Measurements from ENCODE around the gene TWF2.
A peak's percentile ranks its signal among the peaks of the same experiment; 100 is the strongest.

Gene TWF2

DNA sequence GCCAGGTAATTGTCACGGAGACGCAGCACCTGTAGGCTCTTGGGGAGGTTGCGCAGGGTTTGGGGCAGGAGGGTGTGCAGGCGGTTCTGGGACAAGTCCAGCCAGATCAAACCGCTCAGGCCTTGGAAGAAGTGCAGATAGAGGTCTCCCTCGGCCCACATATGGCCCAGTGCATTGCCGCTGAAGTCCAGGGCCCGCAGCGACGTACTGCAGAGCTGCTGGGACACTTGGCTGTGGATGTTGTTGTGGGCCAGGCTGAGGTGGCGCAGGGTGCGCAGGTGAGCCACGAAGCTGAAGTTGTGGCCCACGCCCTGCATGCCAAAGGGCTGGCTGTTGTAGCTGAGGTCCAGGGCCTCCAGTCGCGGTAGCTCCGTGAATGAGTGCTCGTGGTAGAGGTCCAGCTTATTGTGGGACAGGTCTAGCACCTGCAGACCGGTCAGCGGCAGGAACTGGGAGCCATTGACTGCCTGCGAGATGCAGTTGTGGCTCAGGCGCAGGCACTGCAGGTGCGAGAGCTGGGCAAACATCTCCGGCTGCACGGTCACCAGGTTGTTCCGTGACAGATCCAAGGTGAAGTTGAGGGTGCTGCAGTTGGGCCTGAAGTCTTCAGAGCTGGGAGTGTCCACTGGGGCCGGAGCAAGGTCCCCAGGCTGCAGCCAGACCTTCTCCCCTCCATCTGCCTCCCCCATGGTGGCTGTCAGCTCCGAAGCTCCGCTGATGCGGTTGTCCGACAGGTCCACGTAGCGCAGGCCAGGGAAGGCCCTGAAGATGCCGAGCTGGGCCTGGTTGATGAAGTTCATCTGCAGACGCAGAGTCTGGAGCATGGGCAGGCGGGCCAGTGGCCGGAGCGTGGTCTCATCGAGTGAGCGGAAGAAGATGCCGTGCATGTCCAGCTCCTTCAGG is 16.4 kb downstream of the TWF2 start:
- DNase-seq (ENCODE audit: low spot score): no peak

DNA sequence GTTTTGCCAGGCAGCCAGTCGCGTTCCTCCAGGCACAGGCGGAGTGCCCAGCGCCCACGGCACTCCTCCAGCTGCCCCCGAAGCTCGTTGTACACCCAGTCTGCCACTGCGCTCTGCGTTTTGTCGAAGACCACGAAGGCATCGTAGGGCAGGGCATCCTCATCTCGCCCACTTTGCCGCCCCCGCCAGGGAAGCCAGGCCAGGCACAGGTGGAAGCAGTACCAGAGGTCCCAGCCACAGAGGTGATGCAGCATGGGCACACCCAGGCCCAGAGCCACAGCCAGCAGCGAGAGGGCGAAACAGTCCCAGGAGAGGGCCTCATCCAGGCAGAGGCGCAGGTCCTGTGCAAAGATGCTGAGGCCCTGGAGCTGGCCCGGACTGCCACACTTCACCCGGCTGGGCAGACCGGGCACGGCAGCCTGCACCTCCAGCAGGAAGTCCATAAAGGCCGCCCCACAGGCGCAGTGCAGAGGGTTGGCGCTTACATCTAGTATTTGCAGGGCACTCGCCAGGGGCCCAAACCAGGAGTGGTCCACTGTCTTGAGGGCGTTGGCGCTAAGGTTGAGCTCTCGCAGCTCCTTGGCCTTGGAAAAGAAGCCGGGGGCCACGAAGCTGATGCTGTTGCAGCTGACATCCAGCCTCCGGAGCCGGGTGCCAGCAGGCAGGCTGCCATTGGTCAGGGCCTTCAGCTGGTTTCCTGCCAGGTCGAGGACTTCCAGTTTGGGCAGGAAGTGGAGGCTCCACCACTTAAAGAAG is 17.2 kb downstream of the TWF2 start:
- no peak for DNase-seq (ENCODE audit: low spot score)

DNA sequence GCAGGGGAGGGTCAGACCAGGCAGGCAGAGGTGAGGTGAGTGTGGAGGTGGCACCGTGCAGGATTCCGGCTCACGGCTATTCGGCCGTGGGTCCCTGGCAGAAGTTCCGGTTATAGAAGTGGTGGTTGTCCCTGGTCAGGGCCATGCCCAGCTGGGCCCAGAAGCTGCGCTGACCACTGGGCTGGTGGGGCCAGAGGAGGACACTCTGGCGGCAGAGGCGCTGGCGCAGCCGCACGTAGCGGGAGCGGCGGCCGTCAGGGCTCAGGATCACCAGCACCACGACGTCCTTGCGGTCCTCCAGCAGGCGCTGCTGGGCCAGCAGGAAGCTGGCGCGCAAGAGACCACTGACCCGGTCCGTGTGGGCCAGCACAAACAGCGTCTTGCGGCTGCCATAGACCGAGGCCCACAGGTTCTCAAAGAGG is 17.8 kb downstream of the TWF2 start:
- DNase-seq (ENCODE audit: low spot score): no peak

DNA sequence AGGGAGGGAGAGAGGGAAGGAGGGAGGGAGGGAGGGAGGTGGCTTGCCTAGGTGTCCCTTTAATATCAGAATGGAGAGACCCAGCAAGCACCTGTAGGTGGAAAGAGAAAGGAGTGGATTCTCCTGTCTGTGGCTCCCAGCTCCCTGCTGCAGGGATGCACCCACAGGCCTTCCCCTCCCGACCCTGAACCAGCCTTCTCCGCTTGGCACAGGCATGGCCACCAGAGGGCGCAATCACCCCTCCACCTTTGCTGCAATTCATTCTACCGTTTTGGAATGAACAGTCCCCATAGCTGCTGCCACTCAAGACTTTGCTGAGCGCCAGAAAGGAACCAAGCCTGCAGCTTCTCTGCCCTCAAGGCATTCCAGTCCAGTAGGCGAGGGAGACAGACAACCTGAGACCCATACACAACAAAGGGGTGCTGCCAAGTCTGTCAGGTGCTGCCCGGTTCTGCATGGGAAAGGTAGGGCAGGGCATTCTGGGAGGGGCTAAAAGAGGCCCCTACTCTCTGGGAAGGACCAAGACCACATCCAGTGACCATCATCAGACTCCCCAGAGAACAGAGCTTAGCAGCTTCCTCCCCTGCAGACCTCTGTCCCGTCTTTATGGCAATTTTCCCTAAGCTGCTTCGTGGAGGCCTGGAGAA is 18.5 kb downstream of the TWF2 start:
- peak; percentile 91 for DNase-seq (ENCODE audit: low spot score)

DNA sequence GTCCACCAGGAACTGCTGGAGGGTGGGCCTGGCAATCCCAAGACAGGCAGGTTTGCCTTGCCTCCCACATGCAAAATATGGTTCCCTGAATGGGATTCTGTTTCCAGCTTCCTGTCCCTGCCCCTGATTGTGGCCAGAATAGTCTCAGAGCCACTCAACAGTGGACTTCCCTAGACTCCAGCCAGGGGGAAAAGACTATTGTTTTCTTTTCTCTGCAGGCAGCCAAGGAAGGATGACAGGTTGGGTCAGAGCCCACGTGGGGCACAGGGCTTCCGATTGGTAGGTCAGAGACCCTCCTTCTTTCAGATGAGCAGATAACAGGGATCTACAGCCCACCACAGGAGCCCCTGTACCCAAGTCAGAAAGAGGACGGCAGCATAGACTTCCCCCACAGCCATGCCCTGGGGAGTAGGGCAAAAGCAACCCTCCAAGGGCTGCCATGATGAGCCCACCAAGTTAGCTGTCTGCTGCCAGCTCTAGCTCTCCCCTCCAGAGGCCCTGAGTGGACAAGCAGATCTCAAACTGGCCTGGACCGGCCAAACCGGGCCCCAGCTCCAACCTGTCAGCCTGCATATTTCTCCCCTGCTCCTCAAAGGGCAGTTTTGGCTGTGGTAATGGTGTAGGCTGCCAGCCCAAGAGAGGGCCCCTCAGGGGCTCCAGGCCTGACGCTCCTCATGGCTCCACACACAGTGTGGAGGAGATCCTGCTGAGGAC is 19.9 kb downstream of the TWF2 start:
- peak; percentile 53 for DNase-seq (ENCODE audit: low spot score)

DNA sequence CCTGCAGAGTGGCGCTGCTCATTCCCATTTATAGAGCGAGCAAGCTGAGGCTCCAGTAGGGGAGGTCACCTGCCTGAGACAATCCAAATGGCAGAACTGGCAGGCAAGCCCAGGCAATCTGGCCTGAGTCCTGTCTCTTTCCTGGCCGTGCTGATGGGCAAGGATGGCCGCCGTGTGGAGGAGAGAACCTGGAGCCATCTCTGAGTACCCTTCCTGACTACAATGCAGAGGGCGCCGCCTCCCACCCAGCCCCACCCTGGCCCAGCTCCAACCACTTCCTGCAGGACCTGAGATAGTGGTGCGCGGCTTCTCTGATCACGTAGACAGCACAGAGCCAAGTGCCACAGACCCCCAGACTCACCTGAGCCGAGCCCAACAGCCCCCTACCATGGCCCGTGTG is 20.5 kb downstream of the TWF2 start:
- no peak for DNase-seq (ENCODE audit: low spot score)

DNA sequence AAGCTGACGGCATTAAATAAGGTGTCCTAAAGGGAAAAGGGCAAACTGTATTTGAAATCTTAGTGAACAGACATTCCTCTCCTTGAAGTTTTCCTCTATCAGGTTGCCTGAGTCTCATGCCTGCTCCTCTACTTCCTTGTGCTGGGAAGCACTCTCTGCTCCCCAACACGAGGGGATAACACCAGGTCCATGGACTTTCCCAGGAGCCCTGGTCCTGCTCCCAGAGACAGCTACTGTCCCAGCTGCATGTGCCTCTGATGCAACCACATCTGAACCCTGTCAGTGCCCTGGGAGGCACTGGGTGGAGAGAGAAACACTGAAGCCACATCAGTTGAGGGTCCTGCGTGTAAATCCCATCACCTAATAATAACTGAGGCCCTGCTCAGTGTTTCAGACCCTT is 20.9 kb downstream of the TWF2 start:
- DNase-seq (ENCODE audit: low spot score): no peak

DNA sequence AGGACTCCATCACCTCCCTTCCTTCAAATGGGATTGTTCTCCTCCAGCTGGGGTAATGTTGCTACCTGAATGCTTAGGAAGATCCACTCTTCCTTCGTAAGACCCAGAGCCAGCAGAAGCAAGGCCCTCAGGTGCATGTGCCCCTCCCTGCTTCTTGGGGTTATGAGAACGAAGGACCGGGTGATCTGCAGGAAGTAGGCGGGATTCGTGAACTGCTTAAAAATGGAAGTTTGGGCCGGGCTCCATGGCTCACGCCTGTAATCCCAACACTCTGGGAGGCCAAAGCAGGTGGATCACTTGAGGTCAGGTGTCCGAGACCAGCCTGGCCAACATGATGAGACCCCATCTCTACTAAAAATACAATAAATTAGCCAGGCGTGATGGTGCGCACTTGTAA is 21.6 kb downstream of the TWF2 start:
- DNase-seq (ENCODE audit: low spot score): no peak

DNA sequence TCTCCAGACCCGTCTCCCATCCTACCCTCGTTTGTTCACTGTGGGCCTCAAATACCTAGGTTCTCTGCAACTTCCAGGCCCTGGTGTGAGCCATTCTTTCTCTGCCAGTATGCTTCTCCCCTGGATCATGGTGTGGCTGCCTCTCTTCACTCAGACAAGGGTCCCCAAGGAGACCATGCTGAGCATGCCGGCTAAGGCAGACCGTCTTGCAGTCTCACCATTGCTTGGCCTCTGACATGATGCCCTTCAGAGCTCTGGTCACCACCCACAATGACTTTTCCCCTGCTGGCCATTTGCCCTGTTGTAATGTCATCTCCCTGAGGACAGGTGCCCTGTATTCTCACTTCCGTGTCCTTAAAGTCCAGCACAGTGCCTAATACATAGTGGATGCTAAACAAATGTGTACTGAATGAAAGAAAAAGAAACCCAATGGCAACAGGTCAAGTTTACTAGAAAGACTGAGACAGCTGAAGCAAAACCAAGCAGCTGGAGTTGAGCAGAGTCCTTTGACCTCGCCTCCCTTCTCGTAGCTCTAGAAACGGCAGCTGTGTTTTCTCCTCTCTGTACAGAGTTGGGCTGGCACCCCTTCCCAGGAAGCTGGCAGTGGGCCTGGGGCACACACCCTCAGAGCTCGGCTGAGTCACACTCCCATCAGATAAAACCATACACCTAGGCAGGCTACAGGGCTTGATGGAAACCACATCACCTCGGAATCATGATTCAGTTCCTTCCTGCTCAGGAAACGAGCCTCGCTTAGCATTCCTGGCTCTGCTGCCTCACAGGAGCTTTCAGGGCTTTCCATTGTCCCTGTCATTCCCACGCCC is 22.2 kb downstream of the TWF2 start:
- no peak for DNase-seq (ENCODE audit: low spot score)

DNA sequence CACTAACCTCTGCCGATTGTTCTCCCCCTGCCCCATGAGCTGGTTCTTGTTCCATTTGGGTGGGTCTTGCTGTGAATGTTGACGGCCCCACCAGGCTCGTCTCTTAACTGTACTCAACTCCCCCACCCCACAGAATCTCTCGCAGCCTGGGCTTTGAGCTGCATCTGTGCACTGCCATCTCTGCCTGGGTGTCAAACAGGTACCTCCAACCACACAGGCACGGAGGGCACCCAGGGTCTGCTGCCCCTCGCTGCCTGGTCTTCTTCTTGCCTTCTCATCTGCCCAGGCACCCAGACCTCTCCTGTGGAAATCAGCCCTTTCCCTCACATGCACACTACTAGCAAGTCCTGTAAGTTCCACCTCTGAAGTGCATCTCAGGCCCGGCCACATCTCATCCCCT is 23.6 kb downstream of the TWF2 start:
- no peak for DNase-seq (ENCODE audit: low spot score)

DNA sequence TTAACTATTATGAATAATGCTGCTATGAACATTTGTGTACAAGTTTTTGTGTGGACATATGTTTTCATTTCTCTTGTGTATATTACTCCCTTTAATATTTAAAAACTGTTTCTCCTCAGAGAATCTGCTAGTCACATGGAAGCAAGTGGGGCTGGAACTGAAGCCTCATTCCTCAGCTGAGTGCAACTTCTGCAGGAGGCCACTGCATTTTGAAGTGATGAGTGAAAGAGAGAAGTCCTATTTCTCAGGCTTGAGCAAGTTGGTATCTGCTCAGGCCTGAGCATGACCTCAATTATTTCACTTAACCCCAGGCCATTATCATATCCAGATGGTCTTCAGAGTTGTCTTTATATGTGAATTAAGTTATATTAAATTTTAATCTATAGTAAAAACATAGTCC is 25.1 kb downstream of the TWF2 start:
- no peak for DNase-seq (ENCODE audit: low spot score)

DNA sequence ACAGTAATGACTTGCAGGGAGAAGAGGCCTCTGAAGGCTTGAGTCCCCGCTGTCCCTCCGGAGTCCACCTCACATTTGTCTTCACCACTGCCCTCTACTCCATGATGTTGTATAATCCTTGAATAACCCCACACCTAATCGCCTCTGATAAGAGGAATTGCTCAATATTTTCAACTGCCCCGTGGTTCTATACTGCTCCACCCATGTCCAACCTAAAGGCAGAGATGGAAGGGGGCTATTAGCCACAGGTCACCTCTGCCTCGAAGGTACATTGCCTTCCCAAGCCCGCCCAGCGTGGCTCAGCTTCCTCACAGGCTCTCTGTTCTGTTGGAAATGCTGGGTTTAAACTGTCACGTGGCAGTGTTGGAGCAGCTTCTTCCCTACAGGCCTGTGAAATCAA is 26.0 kb downstream of the TWF2 start:
- no peak for DNase-seq (ENCODE audit: low spot score)

DNA sequence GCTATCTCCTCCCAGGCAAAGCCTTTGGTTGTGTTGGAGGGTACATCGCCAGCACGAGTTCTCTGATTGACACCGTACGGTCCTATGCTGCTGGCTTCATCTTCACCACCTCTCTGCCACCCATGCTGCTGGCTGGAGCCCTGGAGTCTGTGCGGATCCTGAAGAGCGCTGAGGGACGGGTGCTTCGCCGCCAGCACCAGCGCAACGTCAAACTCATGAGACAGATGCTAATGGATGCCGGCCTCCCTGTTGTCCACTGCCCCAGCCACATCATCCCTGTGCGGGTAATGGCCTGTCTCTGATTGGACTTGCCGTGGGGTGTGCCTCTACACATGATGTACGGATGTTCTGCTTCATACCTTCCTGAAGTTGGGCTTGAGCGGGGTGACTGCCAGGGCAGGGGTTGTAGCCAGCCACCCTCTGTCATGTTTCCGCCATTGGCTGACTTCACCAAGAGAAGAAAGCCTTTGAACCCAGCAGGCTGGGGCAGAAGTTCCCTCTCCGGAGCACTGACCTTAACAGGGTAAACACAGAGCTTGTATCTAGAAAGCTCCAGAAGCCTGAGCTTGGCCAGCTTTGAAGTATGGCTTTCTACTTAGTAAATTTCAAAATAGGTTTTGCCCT is 27.6 kb downstream of the TWF2 start:
- no peak for DNase-seq (ENCODE audit: low spot score)

DNA sequence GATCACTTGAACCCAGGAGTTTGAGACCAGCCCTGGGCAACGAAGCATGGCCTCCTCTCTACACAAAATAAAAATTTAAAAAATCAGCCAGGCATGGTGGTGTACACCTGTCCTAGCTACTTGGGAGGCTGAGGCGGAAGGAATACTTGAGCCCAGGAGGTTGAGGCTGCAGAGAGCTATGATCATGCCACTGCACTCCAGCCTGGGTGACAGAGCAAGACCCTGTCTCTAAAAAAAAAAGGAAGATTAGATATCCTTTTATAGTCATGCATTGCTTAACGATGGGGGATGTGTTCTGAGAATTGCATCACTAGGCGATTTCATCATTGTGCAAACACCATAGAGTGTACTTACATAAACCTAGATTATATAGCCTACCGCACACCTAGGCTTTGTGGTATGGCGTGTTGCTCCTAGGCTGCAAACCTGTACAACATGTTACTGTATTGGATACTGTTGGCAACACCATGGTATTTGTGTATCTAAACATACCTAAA is 28.4 kb downstream of the TWF2 start:
- no peak for DNase-seq (ENCODE audit: low spot score)

DNA sequence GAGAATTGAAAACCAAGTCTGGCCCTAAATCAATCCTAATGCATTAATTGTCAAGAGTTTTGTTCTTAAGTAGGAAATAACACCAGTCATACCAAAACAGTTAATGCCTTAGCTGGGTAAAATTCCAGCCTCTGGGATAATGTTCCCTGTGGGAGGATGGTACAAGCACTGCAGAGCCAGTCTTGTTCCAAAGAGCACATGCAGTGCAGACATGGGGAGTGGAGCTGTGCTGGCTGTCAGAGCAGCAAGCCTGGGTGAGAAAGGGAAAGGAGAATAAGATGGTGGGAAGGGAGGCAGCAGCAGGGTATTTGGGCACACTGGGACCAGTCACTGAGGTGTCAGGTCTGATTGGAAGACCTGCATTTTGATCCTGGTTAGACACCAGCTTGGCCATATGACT is 28.9 kb downstream of the TWF2 start:
- no peak for DNase-seq (ENCODE audit: low spot score)

DNA sequence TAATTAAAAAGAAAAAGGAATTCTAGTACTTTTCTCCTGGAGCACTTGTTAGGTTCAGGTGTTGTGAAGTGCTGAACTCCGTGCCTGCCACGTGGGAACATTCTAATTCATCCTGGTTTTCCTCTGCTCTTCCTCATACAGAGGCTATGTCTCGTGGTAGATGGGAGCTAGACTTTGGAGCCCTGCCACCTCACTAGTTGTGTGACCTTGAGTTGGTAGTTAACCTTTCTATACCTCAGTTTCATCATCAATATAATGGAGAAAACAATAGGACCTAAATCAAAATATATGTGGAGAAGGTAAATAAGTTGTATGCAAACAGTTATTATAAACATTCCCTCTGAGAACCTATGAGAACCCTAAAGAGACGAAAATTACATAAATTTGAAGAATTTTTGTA is 30.4 kb downstream of the TWF2 start:
- no peak for DNase-seq (ENCODE audit: low spot score)

DNA sequence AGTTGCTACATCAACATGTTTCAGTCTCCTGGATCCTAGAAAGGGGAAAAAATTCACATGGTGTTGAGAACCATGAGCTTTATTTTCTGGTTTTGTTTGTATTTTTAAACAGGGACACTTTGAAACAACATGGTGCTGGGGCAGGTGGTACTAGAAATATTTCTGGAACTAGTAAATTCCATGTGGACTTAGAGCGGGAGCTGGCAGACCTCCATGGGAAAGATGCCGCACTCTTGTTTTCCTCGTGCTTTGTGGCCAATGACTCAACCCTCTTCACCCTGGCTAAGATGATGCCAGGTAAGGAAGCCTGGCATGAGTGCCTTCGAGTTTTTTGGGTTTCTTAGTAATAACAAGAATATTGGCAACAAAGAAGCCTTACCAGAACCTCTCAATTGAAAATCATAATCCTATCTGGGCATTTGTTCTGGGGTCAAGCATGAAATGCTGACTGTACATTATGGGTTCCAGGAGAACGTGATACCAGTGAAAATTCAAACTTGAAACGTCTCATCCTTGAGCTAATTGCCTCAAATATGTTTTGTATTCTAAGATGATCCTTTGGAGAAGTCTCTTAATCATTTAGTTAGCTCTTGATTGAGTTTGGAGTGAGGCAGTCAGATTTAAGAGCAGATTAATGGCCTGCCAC is 33.1 kb downstream of the TWF2 start:
- no peak for DNase-seq (ENCODE audit: low spot score)

DNA sequence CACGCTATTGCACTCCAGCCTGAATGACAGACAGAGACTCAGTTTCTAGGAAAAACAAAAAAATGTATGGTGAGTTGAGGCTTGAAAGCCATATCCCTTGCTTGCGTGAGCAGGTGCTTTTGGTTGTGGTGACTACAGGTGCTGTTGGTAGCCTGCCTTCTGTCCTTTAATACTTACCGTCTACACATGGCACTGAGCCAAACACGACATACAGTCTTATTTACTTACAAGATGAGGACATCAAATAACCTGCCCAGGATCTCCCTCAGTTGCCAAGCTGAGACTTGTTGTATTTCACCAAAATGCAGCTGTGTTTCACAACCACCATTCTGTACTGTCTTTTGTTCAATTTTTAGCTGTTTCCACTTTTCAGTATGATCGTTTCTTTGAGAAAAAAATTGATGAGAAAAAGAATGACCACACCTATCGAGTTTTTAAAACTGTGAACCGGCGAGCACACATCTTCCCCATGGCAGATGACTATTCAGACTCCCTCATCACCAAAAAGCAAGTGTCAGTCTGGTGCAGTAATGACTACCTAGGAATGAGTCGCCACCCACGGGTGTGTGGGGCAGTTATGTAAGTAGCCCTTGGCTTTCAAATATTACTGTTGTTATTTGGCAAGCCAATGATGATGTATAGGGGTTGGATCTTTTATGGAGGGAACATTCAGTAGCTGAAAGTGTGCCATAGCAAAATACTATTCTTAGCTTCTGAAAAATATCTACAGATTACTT is 34.5 kb downstream of the TWF2 start:
- no peak for DNase-seq (ENCODE audit: low spot score)

DNA sequence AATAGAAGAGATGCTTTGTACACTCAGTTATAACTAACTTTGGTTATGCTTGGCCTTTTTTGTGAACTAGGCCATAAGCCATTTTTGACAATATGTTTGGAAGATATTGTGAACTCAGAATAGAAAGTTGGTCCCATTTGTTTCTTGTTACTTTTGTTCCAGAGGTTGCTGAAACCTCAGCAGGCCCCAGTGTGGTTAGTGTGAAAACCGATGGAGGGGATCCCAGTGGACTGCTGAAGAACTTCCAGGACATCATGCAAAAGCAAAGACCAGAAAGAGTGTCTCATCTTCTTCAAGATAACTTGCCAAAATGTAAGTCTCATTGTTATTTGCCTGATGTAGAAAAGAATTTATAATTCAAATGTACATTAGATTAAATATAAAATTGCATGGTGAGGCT is 35.3 kb downstream of the TWF2 start:
- DNase-seq (ENCODE audit: low spot score): no peak
